SK-N-DZ (cell line): ENCODE data around the gene FGD3.
"Not testable (repeated sequence)": the region's sequence is repeated elsewhere in the genome, so short reads cannot be mapped to it uniquely, and the experiment has no call there.

Experiments
- DNase-seq: peaks from one replicate; pipeline ENCODE4 v3.0.0-alpha.2; 2015; ENCODE audit warnings: low spot score

Gene FGD3

GRCh38 chr9:92974761-92975755, 27.7 kb downstream of the FGD3 start:
- DNase-seq: no peak

- DNase-seq: no peak
Observed at GRCh38 chr9:92976431-92976830, 29.1 kb downstream of the FGD3 start.

GRCh38 chr9:92977279-92977678, 30.0 kb downstream of the FGD3 start:
- no peak for DNase-seq

- no peak for DNase-seq
Observed at GRCh38 chr9:92978345-92978875, 31.1 kb downstream of the FGD3 start.

- no peak for DNase-seq
Observed at GRCh38 chr9:92979283-92980056, 32.1 kb downstream of the FGD3 start.

- DNase-seq: no peak
Observed at GRCh38 chr9:92980085-92980745, 32.9 kb downstream of the FGD3 start.

GRCh38 chr9:92982130-92982529, 34.8 kb downstream of the FGD3 start:
- DNase-seq: no peak

GRCh38 chr9:92983984-92984589, 36.8 kb downstream of the FGD3 start:
- no peak for DNase-seq

GRCh38 chr9:92984976-92985375, 37.7 kb downstream of the FGD3 start:
- DNase-seq: no peak

- DNase-seq: no peak
Observed at GRCh38 chr9:92986176-92987119, 39.1 kb downstream of the FGD3 start.

- DNase-seq: no peak
Observed at GRCh38 chr9:92988215-92988768, 41.0 kb downstream of the FGD3 start.

- DNase-seq: no peak
Observed at GRCh38 chr9:92989561-92989960, 42.2 kb downstream of the FGD3 start.

GRCh38 chr9:92990461-92990860, 43.1 kb downstream of the FGD3 start:
- DNase-seq: no peak

GRCh38 chr9:92992549-92992948, 45.2 kb downstream of the FGD3 start:
- no peak for DNase-seq

- not testable (repeated sequence) for DNase-seq
Observed at GRCh38 chr9:92998871-92999270, 51.5 kb downstream of the FGD3 start.

GRCh38 chr9:93001031-93001430, 53.7 kb downstream of the FGD3 start:
- DNase-seq: no peak

- DNase-seq: no peak
Observed at GRCh38 chr9:93002700-93003099, 55.4 kb downstream of the FGD3 start.

GRCh38 chr9:93003552-93004407, 56.5 kb downstream of the FGD3 start:
- peak; percentile 29 for DNase-seq

GRCh38 chr9:93004561-93004960, 57.2 kb downstream of the FGD3 start:
- no peak for DNase-seq
